ENCODE results near the gene ABCC8. TPM values are rescaled to one million over a fixed set of nuclear protein-coding genes. Genes with fewer than 3 reads are reported as not detected.
A peak's percentile ranks its signal among the peaks of the same experiment; 100 is the strongest.

ABCC8 gene
- total and polyA plus RNA-seq, 9 of the 15 experiments (the other 6 are each of a cell fraction or from before 2014, with no cell fraction given) = not detected

GRCh38 chr11:17399236-17399635 lies 77.4 kb downstream of the ABCC8 start:
- H3K4me1 ChIP-seq (replicated peaks in 1 of 2; ENCODE audit: control insufficient read depth in 2 of 2, insufficient read depth in 2 of 2, low read length in 2 of 2) = peaks cover 0 to 4% of the 10 kb centered on the region in 2 experiments; a peak in 1 of 5 replicates
- no peak overlapping the region for H3K9ac ChIP-seq (ENCODE audit: insufficient read depth in 1 of 2, low read depth in 2 of 2, low read length in 2 of 2)
- no peak overlapping the region for H3K27ac ChIP-seq (ENCODE audit: extremely low read depth, low read depth, low read length)
- no TSS peak for BruUV-seq (replicated peaks)
- no peaks in the 10 kb centered on the region for H3K9me1 ChIP-seq (ENCODE audit: control insufficient read depth, insufficient read depth, low read length)
- CTCF ChIA-PET (ENCODE audit: low intra/inter-chr PET ratio) = no interaction called here
- no peak overlapping the region for H3K4me3 ChIP-seq
- H4K20me1 ChIP-seq (replicated peaks; ENCODE audit: control insufficient read depth, insufficient read depth, low read length) = peaks cover 8% of the 10 kb centered on the region; the same call in 1 of the 2 replicates
- no peak overlapping the region for H2AFZ ChIP-seq (ENCODE audit: low read depth, low read length)
- POLR2A ChIA-PET = no interaction called here
- TF ChIP-seq MTF1 (CRISPR knock-in tag; IDR thresholded peaks at IDR 0.05; ENCODE audit: borderline replicate concordance) (no peak), NR3C1 (CRISPR knock-in tag; IDR thresholded peaks at IDR 0.05) (no peak), RBM25 (IDR thresholded peaks at IDR 0.05; ENCODE audit: low read depth, low read length, severe bottlenecking) (peak; percentile 33), MXD1 (CRISPR knock-in tag; IDR thresholded peaks at IDR 0.05; ENCODE audit: borderline replicate concordance, poor library complexity, severe bottlenecking) (no peak), ZNF184 (CRISPR knock-in tag; IDR thresholded peaks at IDR 0.05) (no peak), RB1 (IDR thresholded peaks at IDR 0.05; ENCODE audit: low read depth) (no peak), ZNF3 (CRISPR knock-in tag; IDR thresholded peaks at IDR 0.05) (no peak), ZNF232 (CRISPR knock-in tag; IDR thresholded peaks at IDR 0.05) (no peak)
- in situ Hi-C loops (cut with MboI) = loop anchor here (10.0 kb wide), 1 partner anchor 126 kb away; no protein-coding TSS in a partner anchor
- ATAC-seq = no peak
- no peaks in the 10 kb centered on the region for H3K9me3 ChIP-seq (replicated peaks; ENCODE audit: control insufficient read depth, insufficient read depth, low read depth, low read length)
- no peak for DNase-seq (ENCODE audit: extremely low read depth in 1 of 4, low spot score in 3 of 4)
- H3K27me3 ChIP-seq (ENCODE audit: control insufficient read depth in 2 of 2, insufficient read depth in 2 of 2, low read length in 2 of 2) = peaks cover 32 to 88% of the 10 kb centered on the region in 2 experiments
- no peak overlapping the region for H3K4me2 ChIP-seq (ENCODE audit: insufficient read depth, low read length)
- intact Hi-C loops (cut with micrococcal nuclease) = no loop called here
- no peaks in the 10 kb centered on the region for H3K79me2 ChIP-seq (ENCODE audit: control insufficient read depth, insufficient read depth, low read length)
- no peaks in the 10 kb centered on the region for H3K36me3 ChIP-seq (ENCODE audit: control insufficient read depth, insufficient read depth, low read length)
- FAIRE-seq = no peak
